HCT116 (cell line): ENCODE measurements around the gene GHR. TPM values are rescaled to one million over a fixed set of nuclear protein-coding genes. Genes with fewer than 3 reads are reported as not detected.

Experiments
- ATAC-seq: fragments of 200-7000 bp; cut with Tn5 transposase; 2 replicates; pipeline ENCODE4 v1.9.1; 2020; ENCODE audit warnings: mild to moderate bottlenecking, moderate library complexity
- BruUV-seq: library from RNA; stranded (reverse); fragments of 400-500 nt; replicated peaks from 2 replicates; lab custom pipeline; 2021; lab: Mats Ljungman, UMichigan
- CTCF ChIA-PET: fragments of 300-600 bp; sonication (Branson Sonifier 250); formaldehyde crosslinking; loops from one replicate; lab custom pipeline; 2021; ENCODE audit warnings: antibody characterized with exemption; lab: Charles Lee
- POLR2A ChIA-PET: fragments of 300-600, 350-600 bp; sonication (Branson Sonifier 250); formaldehyde crosslinking; loops from one replicate; lab custom pipeline; 2021; ENCODE audit warnings: antibody characterized with exemption; lab: Charles Lee
- RAD21 ChIA-PET, 2 experiments: fragments of 300-600 bp; sonication (Branson Sonifier 250); formaldehyde crosslinking; loops; one replicate each; lab custom pipeline; 2023; ENCODE audit warnings: low total read pairs in 2 of 2; ENCODE audit not compliant: uncharacterized antibody in 2 of 2, unreplicated experiment in 2 of 2, low non-redundant PET in 1 of 2; lab: Charles Lee
- DNase-seq: peaks from one replicate; pipeline ENCODE4 v3.0.0-alpha.2; 2010; ENCODE audit warnings: low read depth, low spot score
- H2AFZ ChIP-seq: fragments of 200-600 bp; shearing (Covaris generic), sonication (generic); 2 replicates; pipeline ENCODE4 v1.6.1; 2017; ENCODE audit warnings: low read depth, mixed run types, mixed read lengths, antibody characterized with exemption, low read length; ENCODE audit not compliant: poor library complexity, severe bottlenecking
- H3K27ac ChIP-seq: 2 replicates; pipeline ENCODE4 v1.5.1; 2012; ENCODE audit warnings: low read depth, low read length
- H3K27me3 ChIP-seq: fragments of 200-600 bp; sonication (generic); 2 replicates; pipeline ENCODE4 v1.6.1; 2016; ENCODE audit warnings: mixed run types, low read length, mixed read lengths; ENCODE audit not compliant: insufficient read depth
- H3K36me3 ChIP-seq, 2 experiments: fragments of 200-500 bp in 1 of 2; fragments of 200-600 bp in 1 of 2; sonication (Bioruptor generic) in 1 of 2; sonication (generic) in 1 of 2; 2 replicates each; pipeline versions ENCODE4 v1.5.1 to v1.6.1; 2014 to 2016; ENCODE audit warnings: low read length in 2 of 2, inconsistent platforms in 1 of 2, mixed read lengths in 1 of 2, mixed run types in 1 of 2; ENCODE audit not compliant: insufficient read depth in 2 of 2, control insufficient read depth in 1 of 2
- H3K4me1 ChIP-seq, 2 experiments: fragments of 200-600 bp in 1 of 2; sonication (generic) in 1 of 2; 2 replicates each; pipeline versions ENCODE4 v1.5.1 to v1.6.1; 2012 to 2017; ENCODE audit warnings: low read length in 2 of 2, inconsistent platforms in 1 of 2, mild to moderate bottlenecking in 1 of 2, mixed read lengths in 1 of 2, mixed run types in 1 of 2, moderate library complexity in 1 of 2; ENCODE audit not compliant: insufficient read depth in 2 of 2, control insufficient read depth in 1 of 2
- H3K4me2 ChIP-seq: fragments of 200-600 bp; sonication (generic); 2 replicates; pipeline ENCODE4 v1.6.1; 2017; ENCODE audit warnings: mixed run types, low read length, mixed read lengths
- H3K4me3 ChIP-seq, 2 experiments: fragments of 200-600 bp in 1 of 2; sonication (generic) in 1 of 2; replicated peaks in 1 of 2; 2 replicates each; pipeline ENCODE4 v1.5.1; 2011 to 2016; ENCODE audit warnings: low read length in 2 of 2, control low read depth in 1 of 2, low read depth in 1 of 2, mild to moderate bottlenecking in 1 of 2, mixed read lengths in 1 of 2, mixed run types in 1 of 2
- H3K79me2 ChIP-seq: fragments of 200-600 bp; sonication (generic); 2 replicates; pipeline ENCODE4 v1.6.1; 2017; ENCODE audit warnings: mild to moderate bottlenecking, mixed run types, low read length, moderate library complexity, mixed read lengths; ENCODE audit not compliant: insufficient read depth
- H3K9ac ChIP-seq: fragments of 200-600 bp; sonication (generic); 2 replicates; pipeline ENCODE4 v1.6.1; 2016; ENCODE audit warnings: low read length, mixed read lengths
- H3K9me2 ChIP-seq: fragments of 200-600 bp; sonication (generic), shearing (Covaris generic); 2 replicates; pipeline ENCODE4 v1.6.1; 2017; ENCODE audit warnings: mixed run types, mild to moderate bottlenecking, moderate library complexity; ENCODE audit not compliant: insufficient read depth
- H3K9me3 ChIP-seq, 2 experiments: fragments of 200-500 bp in 1 of 2; fragments of 200-600 bp in 1 of 2; sonication (Bioruptor generic) in 1 of 2; sonication (generic) in 1 of 2; 2 replicates each; pipeline ENCODE4 v1.6.1; 2014 to 2017; ENCODE audit warnings: low read length in 2 of 2, mixed read lengths in 2 of 2, inconsistent platforms in 1 of 2, low read depth in 1 of 2, mild to moderate bottlenecking in 1 of 2, mixed run types in 1 of 2, moderate library complexity in 1 of 2; ENCODE audit not compliant: control insufficient read depth in 1 of 2, insufficient read depth in 1 of 2
- H4K20me1 ChIP-seq: fragments of 200-600 bp; sonication (generic), shearing (Covaris generic); 2 replicates; pipeline ENCODE4 v1.6.1; 2017; ENCODE audit warnings: mixed run types, mild to moderate bottlenecking, moderate library complexity; ENCODE audit not compliant: insufficient read depth
- CBX3 ChIP-seq: IDR thresholded peaks from 2 replicates; pipeline ENCODE4 v1.6.1; 2012; ENCODE audit warnings: low read depth
- CEBPB ChIP-seq: IDR thresholded peaks from 2 replicates; pipeline ENCODE4 v1.6.1; 2012; ENCODE audit warnings: low read depth
- CTCF ChIP-seq, 3 experiments: fragments of 200-600 bp in 1 of 3; sonication (generic) in 1 of 3; IDR thresholded peaks in 2 of 3; conservative IDR thresholded peaks in 1 of 3; 2 replicates each; pipeline ENCODE4 v1.5.1; 2012 to 2017; ENCODE audit warnings: low read depth in 2 of 3, low read length in 2 of 3, antibody characterized with exemption in 1 of 3, borderline replicate concordance in 1 of 3, control low read depth in 1 of 3, mild to moderate bottlenecking in 1 of 3, mixed read lengths in 1 of 3, mixed run types in 1 of 3, moderate library complexity in 1 of 3; ENCODE audit not compliant: insufficient read depth in 1 of 3
- ELF1 ChIP-seq: IDR thresholded peaks from 2 replicates; pipeline ENCODE4 v1.6.1; 2012; ENCODE audit warnings: low read depth, borderline replicate concordance
- EZH2phosphoT487 ChIP-seq: fragments of 200-600 bp; IDR thresholded peaks from 2 replicates; pipeline ENCODE4 v1.6.1; 2018; ENCODE audit warnings: antibody characterized with exemption, borderline replicate concordance
- FOSL1 ChIP-seq: IDR thresholded peaks from 2 replicates; pipeline ENCODE4 v1.6.1; 2012; ENCODE audit warnings: low read depth
- MAX ChIP-seq: IDR thresholded peaks from 2 replicates; pipeline ENCODE4 v1.6.1; 2012
- POLR2AphosphoS5 ChIP-seq: IDR thresholded peaks from 2 replicates; pipeline ENCODE4 v1.6.1; 2011; ENCODE audit warnings: mild to moderate bottlenecking, low read depth, low read length, moderate library complexity
- RAD21 ChIP-seq: IDR thresholded peaks from 2 replicates; pipeline ENCODE4 v1.6.1; 2012; ENCODE audit warnings: low read depth, mild to moderate bottlenecking
- REST ChIP-seq: IDR thresholded peaks from 2 replicates; pipeline ENCODE4 v1.6.1; 2012; ENCODE audit warnings: low read depth
- SIN3A ChIP-seq: IDR thresholded peaks from 2 replicates; pipeline ENCODE4 v1.6.1; 2012; ENCODE audit warnings: low read depth
- SP1 ChIP-seq: IDR thresholded peaks from 2 replicates; pipeline ENCODE4 v1.6.1; 2012; ENCODE audit warnings: low read depth
- YY1 ChIP-seq: IDR thresholded peaks from 2 replicates; pipeline ENCODE4 v1.6.1; 2011; ENCODE audit warnings: low read length, low read depth, moderate library complexity, mild to moderate bottlenecking; ENCODE audit not compliant: insufficient replicate concordance; ENCODE audit errors: extremely low read depth
- ZBTB33 ChIP-seq: IDR thresholded peaks from 2 replicates; pipeline ENCODE4 v1.6.1; 2011; ENCODE audit warnings: mild to moderate bottlenecking, low read length, moderate library complexity; ENCODE audit not compliant: insufficient replicate concordance; ENCODE audit errors: extremely low read depth
- ZFX ChIP-seq: fragments of 450-650 bp; IDR thresholded peaks from 2 replicates; pipeline ENCODE4 v1.6.1; 2017
- ZNF274 ChIP-seq: fragments of 200-500 bp; sonication (Bioruptor generic); IDR thresholded peaks from 2 replicates; pipeline ENCODE4 v1.6.1; 2014; ENCODE audit warnings: mild to moderate bottlenecking, low read depth, low read length, inconsistent platforms
- intact Hi-C: fragments of 100-400 bp; cut with micrococcal nuclease; formaldehyde crosslinking; loops from 2 replicates; pipeline ENCODE4 v1.10.0; 2022
- total RNA-seq: library from RNA; stranded (reverse); gene quantifications from one replicate; pipeline ENCODE4 v1.2.1, GENCODE V29; 2021; ENCODE audit not compliant: unreplicated experiment

GHR gene
- total RNA-seq, 1 experiment from 2014 or later = not detected

- Histone ChIP-seq H3K9me2 (no peaks in the 10 kb centered on the region), H3K4me1 (no peaks in the 10 kb centered on the region), H3K9ac (no peak overlapping the region), H3K36me3 (no peaks in the 10 kb centered on the region), H3K27me3 (0 out of 2 replicates have a peak, but pooled peaks cover 6% of the 10 kb centered on the region), H3K4me3 (no peak overlapping the region), H4K20me1 (no peaks in the 10 kb centered on the region), H2AFZ (no peak overlapping the region), H3K9me3 (no peaks in the 10 kb centered on the region), H3K79me2 (no peaks in the 10 kb centered on the region), H3K4me2 (no peak overlapping the region), H3K27ac (no peak overlapping the region)
- TF ChIP-seq ELF1 (no peak), CEBPB (no peak), MAX (no peak), CBX3 (no peak), SP1 (no peak), ZBTB33 (no peak), RAD21 (no peak), ZNF274 (no peak), SIN3A (no peak), YY1 (no peak), REST (no peak), CTCF (IDR thresholded peaks at IDR 0.05 in 2 of 3, conservative IDR thresholded peaks at IDR 0.05 in 1 of 3; ENCODE audit: borderline replicate concordance in 1 of 3, insufficient read depth in 1 of 3, low read depth in 2 of 3, low read length in 2 of 3) (no peak), ZFX (no peak), EZH2phosphoT487 (no peak), FOSL1 (no peak), POLR2AphosphoS5 (no peak)
- no peak for DNase-seq
- ATAC-seq = no peak
- intact Hi-C loops = no loop called here
- CTCF ChIA-PET = no interaction called here
- no TSS peak for BruUV-seq
- POLR2A ChIA-PET = no interaction called here
- RAD21 ChIA-PET = no interaction called here
Observed at GRCh38 chr5:42632354-42632900, 209.2 kb downstream of the GHR start.
